Effector CD8-positive, alpha-beta T cell (primary cell): Measurements from ENCODE around the gene SATB1.
"Not testable (repeated sequence)": the region's sequence is repeated elsewhere in the genome, so short reads cannot be mapped to it uniquely, and the experiment has no call there.

Experiments
- DNase-seq: peaks from one replicate; lab custom pipeline; 2025; lab: John Stamatoyannopoulos, UW

SATB1 gene

GRCh38 chr3:18351823-18352744, 73.1 kb downstream of the SATB1 start:
- DNase-seq, result no peak

DNA sequence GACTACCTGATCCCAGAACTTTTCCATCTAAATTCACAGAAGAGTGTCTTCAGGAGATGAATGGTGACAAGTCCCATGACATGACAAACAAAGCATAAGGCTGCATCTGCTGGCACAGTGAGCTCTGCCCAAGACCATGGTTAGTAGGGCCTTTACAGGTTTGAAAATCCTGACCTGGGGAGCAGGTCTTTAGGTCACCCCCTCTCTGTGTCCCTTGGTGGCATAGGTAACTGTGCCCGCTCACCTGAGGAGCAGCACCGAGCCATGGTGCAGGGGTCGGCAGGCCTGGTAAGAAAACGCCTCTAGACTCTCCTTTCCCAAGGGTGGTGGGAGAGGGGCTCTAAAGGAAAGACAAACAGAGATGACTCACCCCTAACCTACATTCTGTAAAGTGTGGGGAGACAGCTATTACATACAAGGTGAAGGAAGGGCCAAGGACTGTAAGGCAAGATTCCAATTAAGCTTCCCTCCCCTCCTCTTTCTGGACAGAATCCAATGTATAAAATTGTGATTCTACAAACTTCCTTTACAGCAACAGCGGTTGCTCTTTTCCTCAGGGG, 74.0 kb downstream of the SATB1 start:
- DNase-seq, result no peak

GRCh38 chr3:18349197-18349798, 75.8 kb downstream of the SATB1 start:
- no peak for DNase-seq

- DNase-seq, result no peak
Measured at GRCh38 chr3:18346097-18346496, 79.0 kb downstream of the SATB1 start.

GRCh38 chr3:18345015-18345367, 80.1 kb downstream of the SATB1 start:
- no peak for DNase-seq

GRCh38 chr3:18344306-18345014, 80.7 kb downstream of the SATB1 start:
- DNase-seq, result no peak

DNA sequence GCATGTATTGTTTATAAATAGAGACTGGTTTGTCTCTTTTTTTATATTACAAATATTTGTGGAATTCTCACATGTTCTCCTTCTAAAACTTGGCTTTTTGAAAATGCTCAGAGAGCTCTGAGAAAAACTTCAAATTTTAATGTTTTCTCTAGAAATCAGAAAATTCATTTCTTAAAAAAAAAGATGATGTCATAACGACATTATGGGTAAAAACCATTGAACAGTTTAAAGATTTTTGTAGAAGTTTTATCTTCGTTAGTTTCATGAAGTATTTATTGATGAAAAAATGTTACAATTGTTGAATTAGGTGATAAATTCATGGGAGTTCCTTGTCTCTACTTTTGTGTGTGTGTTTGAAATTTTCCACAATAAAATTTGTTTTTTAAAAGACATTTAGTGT, 81.3 kb downstream of the SATB1 start:
- DNase-seq, result no peak

DNA sequence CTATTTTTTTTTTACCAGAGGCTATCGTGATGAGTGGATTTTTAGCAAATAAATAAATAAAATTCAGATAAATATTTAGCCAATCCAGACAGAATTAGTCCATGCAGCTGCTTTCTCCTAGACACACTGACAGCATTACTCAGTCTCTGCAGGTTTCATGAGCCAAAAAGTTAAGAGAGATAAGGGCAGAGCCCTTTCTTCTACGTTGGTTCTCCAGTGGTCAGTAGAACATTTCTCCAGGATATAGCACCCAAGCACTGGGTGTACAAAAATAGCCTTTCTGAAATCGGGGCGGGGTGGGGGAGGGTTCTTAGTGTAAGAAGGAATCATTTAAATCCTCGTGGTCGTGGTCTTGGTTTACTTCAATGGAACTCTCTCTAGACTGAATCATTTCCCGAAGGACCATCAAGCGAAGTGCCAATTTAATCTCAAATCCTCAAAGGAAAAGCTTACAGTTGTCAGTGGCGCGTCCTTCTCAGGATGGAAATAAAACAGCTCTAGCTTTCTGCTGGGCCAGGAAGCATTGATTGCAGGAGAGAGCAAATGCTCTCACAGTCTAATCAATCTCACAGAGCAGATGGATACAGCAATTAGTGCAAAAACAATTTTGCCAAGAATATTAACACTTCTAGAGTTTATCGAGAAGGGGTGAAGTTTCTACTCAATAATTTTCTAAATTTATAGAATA, 86.2 kb downstream of the SATB1 start:
- no peak for DNase-seq

- no peak for DNase-seq
Measured at GRCh38 chr3:18337231-18337630, 87.9 kb downstream of the SATB1 start.

GRCh38 chr3:18334837-18335601, 90.1 kb downstream of the SATB1 start:
- DNase-seq, result no peak

- DNase-seq, result not testable (repeated sequence)
Measured at GRCh38 chr3:18330772-18331441, 94.2 kb downstream of the SATB1 start.

DNA sequence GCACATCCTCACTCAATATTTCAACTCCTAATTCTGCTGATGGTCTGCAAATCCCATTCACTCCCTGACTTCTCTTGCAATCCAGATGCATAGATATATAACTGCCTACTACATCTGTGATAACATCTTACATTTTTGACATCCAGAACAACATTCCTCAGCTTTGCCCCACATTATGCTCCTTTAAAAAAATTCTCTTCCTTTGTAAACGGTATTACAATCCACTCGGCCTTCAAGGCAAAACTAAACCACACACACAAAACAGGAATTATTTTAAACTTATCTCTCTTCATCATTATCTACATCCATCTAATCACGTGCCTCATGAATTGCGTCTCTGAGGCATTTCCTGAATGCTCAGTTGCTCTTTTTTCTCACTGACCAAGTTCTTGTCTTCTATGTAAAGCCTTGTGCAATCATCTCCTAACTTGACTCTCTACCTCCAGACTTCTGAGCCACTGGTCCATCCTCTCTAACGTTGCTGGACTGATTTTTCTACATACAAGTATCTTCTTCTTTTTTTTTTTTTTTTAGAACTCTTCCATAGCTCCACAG, 117.0 kb downstream of the SATB1 start:
- DNase-seq, result no peak

DNA sequence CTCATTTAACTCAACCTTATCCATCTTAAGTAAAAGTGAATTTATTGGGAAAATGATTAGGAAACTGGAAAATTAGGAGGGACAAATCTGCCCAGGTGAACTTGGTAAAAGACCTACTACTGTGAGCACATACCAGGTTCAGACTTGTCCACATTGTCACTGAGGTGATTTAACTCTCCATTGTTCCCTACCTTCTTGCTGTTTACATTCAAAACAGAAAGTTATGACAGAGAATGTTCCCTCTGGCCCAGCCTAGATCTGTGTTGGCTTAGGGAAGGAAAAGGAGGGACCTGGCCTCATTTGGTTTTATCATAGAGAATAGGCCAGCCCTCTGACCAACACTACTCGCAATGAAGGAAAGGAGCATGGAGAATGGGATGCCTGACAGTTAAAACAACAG, 117.6 kb downstream of the SATB1 start:
- no peak for DNase-seq

GRCh38 chr3:18302517-18302916, 122.6 kb downstream of the SATB1 start:
- no peak for DNase-seq

- DNase-seq, result no peak
Measured at GRCh38 chr3:18301781-18302180, 123.4 kb downstream of the SATB1 start.

GRCh38 chr3:18300916-18301315, 124.2 kb downstream of the SATB1 start:
- DNase-seq, result no peak

- DNase-seq, result no peak
Measured at GRCh38 chr3:18297126-18297525, 128.0 kb downstream of the SATB1 start.
